SK-N-SH (cell line): ENCODE results near the gene RPRML. TPM values are rescaled to one million over a fixed set of nuclear protein-coding genes. Genes with fewer than 3 reads are reported as not detected.

Source experiments
- CTCF ChIA-PET: fragments of 300-600, 350-600 bp; formaldehyde crosslinking; extraction: SDS; loops from one replicate; lab custom pipeline; 2021; lab: Yijun Ruan, JAX
- POLR2A ChIA-PET: fragments of 350-600 bp; sonication (Branson Sonifier 250); formaldehyde crosslinking; extraction: SDS; loops from one replicate; lab custom pipeline; 2020; ENCODE audit warnings: antibody characterized with exemption, inconsistent platforms; lab: Yijun Ruan, JAX
- DNase-seq: peaks from one replicate; pipeline ENCODE4 v3.0.0; 2012
- H2AFZ ChIP-seq: fragments of 200-600 bp; sonication (generic); 2 replicates; pipeline ENCODE4 v1.8.1; 2016; ENCODE audit warnings: antibody characterized with exemption, mild to moderate bottlenecking, low read depth
- H3F3A ChIP-seq: fragments of 200-600 bp; sonication (generic); replicated peaks from 2 replicates; pipeline ENCODE3; 2016; ENCODE audit warnings: antibody characterized with exemption, mild to moderate bottlenecking; ENCODE audit not compliant: insufficient read depth
- H3K27ac ChIP-seq, 2 experiments: fragments of 200-500 bp in 1 of 2; fragments of 200-600 bp in 1 of 2; sonication (Bioruptor generic) in 1 of 2; sonication (generic), shearing (Covaris generic) in 1 of 2; 2 replicates each; pipeline versions ENCODE4 v1.5.1 to v1.6.1; 2014 to 2016; ENCODE audit warnings: low read depth in 2 of 2, inconsistent platforms in 1 of 2, low read length in 1 of 2, mild to moderate bottlenecking in 1 of 2, mixed read lengths in 1 of 2
- H3K27me3 ChIP-seq: fragments of 200-600 bp; sonication (generic), shearing (Covaris generic); 2 replicates; pipeline ENCODE4 v1.6.1; 2016; ENCODE audit warnings: mixed run types; ENCODE audit not compliant: insufficient read depth
- H3K36me3 ChIP-seq, 2 experiments: fragments of 200-500 bp in 1 of 2; fragments of 200-600 bp in 1 of 2; sonication (Bioruptor generic) in 1 of 2; sonication (generic) in 1 of 2; replicated peaks in 1 of 2; 2 replicates each; pipeline versions ENCODE3 to v1.5.1; 2014 to 2016; ENCODE audit warnings: low read length in 1 of 2, mild to moderate bottlenecking in 1 of 2; ENCODE audit not compliant: insufficient read depth in 2 of 2, control insufficient read depth in 1 of 2
- H3K4me1 ChIP-seq, 2 experiments: fragments of 200-500 bp in 1 of 2; fragments of 200-600 bp in 1 of 2; sonication (Bioruptor generic) in 1 of 2; sonication (generic), shearing (Covaris generic) in 1 of 2; 2 replicates each; pipeline versions ENCODE4 v1.5.1 to v1.6.1; 2014 to 2016; ENCODE audit warnings: low read depth in 1 of 2, low read length in 1 of 2, mixed run types in 1 of 2; ENCODE audit not compliant: insufficient read depth in 2 of 2, control insufficient read depth in 1 of 2
- H3K4me2 ChIP-seq: fragments of 200-600 bp; sonication (generic), shearing (Covaris generic); 2 replicates; pipeline ENCODE4 v1.6.1; 2017; ENCODE audit warnings: mixed run types
- H3K4me3 ChIP-seq, 2 experiments: fragments of 200-500 bp in 1 of 2; fragments of 200-600 bp in 1 of 2; sonication (Bioruptor generic) in 1 of 2; sonication (generic), shearing (Covaris generic) in 1 of 2; 2 replicates each; pipeline versions ENCODE4 v1.5.1 to v1.8.1; 2014 to 2016; ENCODE audit warnings: low read depth in 2 of 2, inconsistent platforms in 1 of 2, low read length in 1 of 2, mild to moderate bottlenecking in 1 of 2, mixed read lengths in 1 of 2, moderate library complexity in 1 of 2
- H3K79me2 ChIP-seq: fragments of 200-600 bp; sonication (generic); 2 replicates; pipeline ENCODE4 v1.8.1; 2017; ENCODE audit warnings: mild to moderate bottlenecking; ENCODE audit not compliant: insufficient read depth
- H3K9ac ChIP-seq: fragments of 200-600 bp; sonication (generic); 2 replicates; pipeline ENCODE4 v1.6.1; 2017; ENCODE audit warnings: mixed run types
- H3K9me2 ChIP-seq: fragments of 200-600 bp; sonication (generic); 2 replicates; pipeline ENCODE4 v1.6.1; 2017; ENCODE audit warnings: mixed run types
- H3K9me3 ChIP-seq: fragments of 200-600 bp; sonication (generic); 2 replicates; pipeline ENCODE4 v1.6.1; 2017; ENCODE audit warnings: mixed run types, mild to moderate bottlenecking, moderate library complexity
- H4K20me1 ChIP-seq: fragments of 200-600 bp; sonication (generic); 2 replicates; pipeline ENCODE4 v1.6.1; 2017; ENCODE audit warnings: mild to moderate bottlenecking, mixed run types; ENCODE audit not compliant: insufficient read depth
- CHD2 ChIP-seq: fragments of 150-350 bp; IDR thresholded peaks from 2 replicates; pipeline ENCODE4 v1.6.1; 2018; ENCODE audit warnings: low read length; ENCODE audit not compliant: partially characterized antibody
- EZH2phosphoT487 ChIP-seq: fragments of 200-600 bp; sonication (generic); IDR thresholded peaks from 2 replicates; pipeline ENCODE4 v1.6.1; 2017; ENCODE audit warnings: low read depth, mixed run types, mild to moderate bottlenecking, antibody characterized with exemption, moderate library complexity, borderline replicate concordance
- FOSL2 ChIP-seq: IDR thresholded peaks from 2 replicates; pipeline ENCODE4 v1.4.0; 2012; ENCODE audit warnings: low read depth, mild to moderate bottlenecking, moderate library complexity, borderline replicate concordance
- FOXJ3 ChIP-seq: sonication (generic); formaldehyde crosslinking; IDR thresholded peaks from 2 replicates; pipeline ENCODE4 v1.5.1; 2020; ENCODE audit warnings: mild to moderate bottlenecking, missing genetic modification reagents
- FOXM1 ChIP-seq: IDR thresholded peaks from 2 replicates; pipeline ENCODE4 v1.4.0; 2012; ENCODE audit warnings: low read depth, mild to moderate bottlenecking
- JUND ChIP-seq: IDR thresholded peaks from 2 replicates; pipeline ENCODE4 v1.4.0; 2012
- MEF2A ChIP-seq: IDR thresholded peaks from 2 replicates; pipeline ENCODE4 v1.4.0; 2012; ENCODE audit warnings: low read depth, borderline replicate concordance
- NFIC ChIP-seq: IDR thresholded peaks from 2 replicates; pipeline ENCODE4 v1.4.0; 2012; ENCODE audit warnings: borderline replicate concordance
- NRF1 ChIP-seq: IDR thresholded peaks from 2 replicates; pipeline ENCODE4 v1.6.1; 2012; ENCODE audit warnings: low read depth, mild to moderate bottlenecking, low read length
- POLR2AphosphoS5 ChIP-seq: IDR thresholded peaks from 2 replicates; pipeline ENCODE4 v1.6.1; 2012; ENCODE audit warnings: low read depth, low read length
- RFX5 ChIP-seq: IDR thresholded peaks from 2 replicates; pipeline ENCODE4 v1.6.1; 2012; ENCODE audit warnings: mild to moderate bottlenecking, improper control_type of control experiment, low read length
- RXRA ChIP-seq: IDR thresholded peaks from 2 replicates; pipeline ENCODE4 v1.4.0; 2012; ENCODE audit warnings: low read depth, mild to moderate bottlenecking, borderline replicate concordance
- TAF1 ChIP-seq: IDR thresholded peaks from 2 replicates; pipeline ENCODE4 v1.6.1; 2012; ENCODE audit warnings: low read depth, mild to moderate bottlenecking, low read length, moderate library complexity, borderline replicate concordance
- TCF12 ChIP-seq: IDR thresholded peaks from 2 replicates; pipeline ENCODE4 v1.4.0; 2012
- USF2 ChIP-seq: fragments of 150-350 bp; IDR thresholded peaks from 2 replicates; pipeline ENCODE4 v1.6.1; 2017; ENCODE audit warnings: antibody characterized with exemption, low read length, low read depth, borderline replicate concordance
- YY1 ChIP-seq: IDR thresholded peaks from 2 replicates; pipeline ENCODE4 v1.4.0; 2012; ENCODE audit warnings: low read depth, mild to moderate bottlenecking
- WGBS: methylation state at CpG from one replicate; pipeline ENCODE4 v1.1.6; 2017; ENCODE audit warnings: low lambda C conversion rate; 5-methylcytosine and 5-hydroxymethylcytosine counted together
- polyA plus RNA-seq, 3 experiments: library from polyadenylated mRNA; depleted of rRNA; stranded (reverse); fragments of >200 nt; gene quantifications; 2 replicates each; pipeline ENCODE4 v1.2.3, GENCODE V29; 2012
- TF ChIP-seq, protein P1 (sequence below): IDR thresholded peaks from 2 replicates; pipeline ENCODE4; 2012
- TF ChIP-seq, protein P2 (sequence below): IDR thresholded peaks from 2 replicates; pipeline ENCODE4 v1.4.0; 2012; ENCODE audit warnings: low read depth

RPRML gene
- polyA plus RNA-seq, 1 of the 3 experiments (the other 2 are of a cell fraction) = not detected

DNA sequence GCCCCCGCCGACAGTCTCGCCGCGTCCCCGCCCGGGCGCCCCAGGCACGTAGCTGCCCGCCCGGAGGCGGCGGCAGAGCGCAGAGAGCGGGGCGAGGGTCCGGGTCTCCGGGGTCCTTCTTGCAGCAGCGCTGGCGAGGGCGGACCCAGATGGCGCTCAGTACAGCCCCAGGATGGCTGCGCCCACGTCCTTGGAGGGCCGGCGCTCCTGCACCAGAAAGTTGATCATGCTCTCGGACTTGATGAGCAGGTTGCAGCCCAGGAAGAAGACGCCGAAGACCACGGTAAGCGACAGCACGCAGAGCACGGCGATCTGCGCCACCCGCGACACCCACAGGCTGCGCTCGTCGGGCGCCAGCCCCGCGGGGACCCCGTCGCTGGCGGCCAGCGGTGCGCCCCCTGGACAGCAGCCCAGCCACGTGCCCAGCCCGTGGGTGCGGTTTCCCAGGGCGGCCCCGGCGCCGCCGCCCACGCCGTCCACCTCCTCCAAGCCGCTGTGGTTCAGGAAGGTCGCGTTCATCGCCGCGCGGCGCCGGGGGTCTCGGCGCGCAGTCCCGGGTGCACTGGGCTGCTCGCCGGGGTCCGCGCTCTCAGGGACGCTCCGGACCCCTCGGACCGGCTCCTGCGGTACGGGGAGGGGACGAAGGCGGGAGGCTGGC lies 435 bp downstream of the RPRML start:
- CTCF ChIA-PET = interaction anchor here (0.6 to 3.8 kb wide), 3 partner anchors 17 to 934 kb away, joined by 3 to 35 read pairs (median 3); no protein-coding TSS in a partner anchor
- H3K4me3 ChIP-seq = peak overlapping the region; percentile 49 to 67
- peaks cover 0 to 19% of the 10 kb centered on the region in 2 experiments; a peak in 1 of 4 replicates for H3K4me1 ChIP-seq
- H3K9me2 ChIP-seq = no peaks in the 10 kb centered on the region
- H3K9ac ChIP-seq = peak overlapping the region; percentile 11; the same call in 1 of the 2 replicates
- H4K20me1 ChIP-seq = no peaks in the 10 kb centered on the region
- no peak overlapping the region for H3K27ac ChIP-seq
- H3F3A ChIP-seq = peaks cover 4% of the 10 kb centered on the region
- H3K36me3 ChIP-seq = no peaks in the 10 kb centered on the region
- POLR2A ChIA-PET = no interaction called here
- DNase-seq = peak; percentile 64
- H3K27me3 ChIP-seq = peaks cover 15% of the 10 kb centered on the region
- WGBS = 4% methylated on average over 27 of the region's 83 CpGs
- H3K4me2 ChIP-seq = peak overlapping the region; percentile 86
- TF ChIP-seq EZH2phosphoT487 = 0 out of 2 replicates have a peak, but pooled peaks have one; percentile 20
- TF ChIP-seq NFIC = no peak
- TF ChIP-seq TAF1 = no peak
- TF ChIP-seq RXRA = no peak
- TF ChIP-seq NRF1 = no peak
- no peaks in the 10 kb centered on the region for H3K79me2 ChIP-seq
- no peaks in the 10 kb centered on the region for H3K9me3 ChIP-seq
- H2AFZ ChIP-seq = peak overlapping the region; percentile 71

DNA sequence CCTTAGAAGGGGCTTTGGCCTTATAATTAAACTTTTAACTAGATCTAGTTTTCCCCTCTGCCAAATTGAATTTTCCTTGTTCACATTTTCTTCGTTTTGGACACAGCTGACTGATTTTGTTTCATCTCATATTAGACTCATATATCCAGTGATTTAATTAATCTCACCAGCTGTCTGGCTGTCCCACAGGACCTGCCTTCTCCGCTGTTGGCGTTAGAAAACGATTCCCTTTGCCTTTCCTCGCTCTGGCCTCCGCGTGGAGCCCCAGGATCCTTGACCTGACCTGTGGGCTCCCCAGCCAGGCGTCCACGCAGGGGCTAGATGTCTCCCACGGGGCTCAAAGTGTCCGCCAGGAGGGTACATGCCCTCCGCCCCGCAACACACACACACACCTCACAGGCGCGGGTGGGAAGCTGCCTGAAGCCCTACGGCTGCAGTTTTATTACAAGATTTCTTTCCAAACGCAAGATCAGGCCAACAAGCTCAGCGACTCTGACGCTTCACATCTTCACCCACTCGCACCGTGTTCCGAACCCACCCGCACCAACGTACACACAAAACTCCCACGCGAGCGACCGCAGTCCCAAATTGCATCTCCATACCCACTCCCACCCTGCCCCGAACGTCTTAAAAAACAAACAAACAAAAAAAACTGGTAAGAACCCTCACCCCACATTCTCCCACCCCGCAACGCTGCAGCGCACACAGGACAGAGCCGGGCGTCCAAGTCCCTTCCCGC lies 1.1 kb downstream of the RPRML start:
- Histone ChIP-seq H3K9me2 (no peaks in the 10 kb centered on the region), H3K27ac (no peak overlapping the region), H2AFZ (no peak overlapping the region), H3K9me3 (no peaks in the 10 kb centered on the region), H3K4me2 (peak overlapping the region; percentile 86), H3K4me3 (peak overlapping the region; percentile 49 to 67), H3K79me2 (no peaks in the 10 kb centered on the region), H3K4me1 (peaks cover 0 to 18% of the 10 kb centered on the region in 2 experiments; a peak in 1 of 4 replicates)
- 31% methylated on average over 36 of the region's 36 CpGs for WGBS
- POLR2A ChIA-PET = no interaction called here
- TF ChIP-seq USF2 (no peak), TCF12 (no peak), MEF2A (no peak), FOXM1 (no peak), RFX5 (no peak), RXRA (no peak), POLR2AphosphoS5 (no peak), YY1 (no peak), CHD2 (no peak), FOXJ3 (CRISPR knock-in tag) (no peak), EZH2phosphoT487 (no peak), FOSL2 (no peak), JUND (no peak), NRF1 (no peak)
- TF ChIP-seq, protein P1, sequence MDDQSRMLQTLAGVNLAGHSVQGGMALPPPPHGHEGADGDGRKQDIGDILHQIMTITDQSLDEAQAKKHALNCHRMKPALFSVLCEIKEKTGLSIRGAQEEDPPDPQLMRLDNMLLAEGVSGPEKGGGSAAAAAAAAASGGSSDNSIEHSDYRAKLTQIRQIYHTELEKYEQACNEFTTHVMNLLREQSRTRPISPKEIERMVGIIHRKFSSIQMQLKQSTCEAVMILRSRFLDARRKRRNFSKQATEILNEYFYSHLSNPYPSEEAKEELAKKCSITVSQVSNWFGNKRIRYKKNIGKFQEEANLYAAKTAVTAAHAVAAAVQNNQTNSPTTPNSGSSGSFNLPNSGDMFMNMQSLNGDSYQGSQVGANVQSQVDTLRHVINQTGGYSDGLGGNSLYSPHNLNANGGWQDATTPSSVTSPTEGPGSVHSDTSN = no peak
- TF ChIP-seq, protein P2, sequence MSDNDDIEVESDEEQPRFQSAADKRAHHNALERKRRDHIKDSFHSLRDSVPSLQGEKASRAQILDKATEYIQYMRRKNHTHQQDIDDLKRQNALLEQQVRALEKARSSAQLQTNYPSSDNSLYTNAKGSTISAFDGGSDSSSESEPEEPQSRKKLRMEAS = no peak
- TF ChIP-seq, all 33 proteins: peak for 0
- Histone ChIP-seq H3K9ac (no peak overlapping the region), H3K36me3 (no peaks in the 10 kb centered on the region), H3K27me3 (peaks cover 15% of the 10 kb centered on the region), H3F3A (peaks cover 4% of the 10 kb centered on the region), H4K20me1 (no peaks in the 10 kb centered on the region)
- DNase-seq = no peak
- CTCF ChIA-PET = interaction anchor here (0.7 to 3.8 kb wide), 5 partner anchors 11 to 136 kb away, joined by 3 to 35 read pairs (median 3); no protein-coding TSS in a partner anchor
